Caco-2 (cell line): ENCODE measurements around the gene NEK9. TPM values are rescaled to one million over a fixed set of nuclear protein-coding genes. Genes with fewer than 3 reads are reported as not detected.

Experiments used
- BruUV-seq: library from RNA; stranded (reverse); fragments of 400-500 nt; replicated peaks from 2 replicates; lab custom pipeline; 2021; lab: Mats Ljungman, UMichigan
- CTCF ChIA-PET: fragments of 300-600 bp; sonication (Branson Sonifier 250); formaldehyde crosslinking; loops from one replicate; lab custom pipeline; 2022; ENCODE audit warnings: antibody characterized with exemption; lab: Charles Lee
- POLR2A ChIA-PET: fragments of 300-600 bp; sonication (Branson Sonifier 250); formaldehyde crosslinking; loops from one replicate; lab custom pipeline; 2022; ENCODE audit warnings: antibody characterized with exemption; lab: Charles Lee
- DNase-seq, 2 experiments: peaks; one replicate each; pipeline versions ENCODE4 v3.0.0 to v3.0.0-alpha.2; 2020 to 2022
- H3K27me3 ChIP-seq: replicated peaks from 2 replicates; pipeline ENCODE4 v1.6.0; 2011; ENCODE audit warnings: low read length; ENCODE audit not compliant: control insufficient read depth, insufficient read depth
- H3K36me3 ChIP-seq: 2 replicates; pipeline ENCODE4 v1.5.1; 2011; ENCODE audit warnings: low read length; ENCODE audit not compliant: control insufficient read depth, insufficient read depth
- H3K4me1 ChIP-seq: fragments of 250-450 bp; sonication (Bioruptor Pico); 2 replicates; pipeline ENCODE4 v1.5.1; 2020; ENCODE audit warnings: mild to moderate bottlenecking
- H3K4me3 ChIP-seq: 2 replicates; pipeline ENCODE4 v1.5.1; 2011; ENCODE audit warnings: low read depth, mild to moderate bottlenecking, control low read depth, low read length
- H3K9me3 ChIP-seq: fragments of 250-450 bp; sonication (Bioruptor Pico); 2 replicates; pipeline ENCODE4 v1.5.1; 2020; ENCODE audit warnings: mild to moderate bottlenecking, moderate library complexity
- H3K27ac Mint-ChIP-seq: one replicate; pipeline ENCODE4 v1.8.0; 2022; ENCODE audit warnings: mixed read lengths; ENCODE audit not compliant: unreplicated experiment
- H3K27me3 Mint-ChIP-seq: one replicate; pipeline ENCODE4 v1.8.0; 2022; ENCODE audit warnings: mixed read lengths; ENCODE audit not compliant: insufficient read depth, unreplicated experiment
- H3K36me3 Mint-ChIP-seq: one replicate; pipeline ENCODE4 v1.8.0; 2022; ENCODE audit warnings: mild to moderate bottlenecking, mixed read lengths; ENCODE audit not compliant: insufficient read depth, unreplicated experiment
- H3K4me1 Mint-ChIP-seq: one replicate; pipeline ENCODE4 v1.8.0; 2022; ENCODE audit warnings: low read depth, mixed read lengths; ENCODE audit not compliant: unreplicated experiment
- H3K4me3 Mint-ChIP-seq: one replicate; pipeline ENCODE4 v1.8.0; 2022; ENCODE audit warnings: mild to moderate bottlenecking, moderate library complexity, mixed read lengths; ENCODE audit not compliant: unreplicated experiment
- H3K9me3 Mint-ChIP-seq: one replicate; pipeline ENCODE4 v1.8.0; 2022; ENCODE audit warnings: mixed read lengths; ENCODE audit not compliant: unreplicated experiment
- intact Hi-C: fragments of 100-400 bp; cut with micrococcal nuclease; formaldehyde crosslinking; loops from one replicate; pipeline ENCODE4 v1.10.0; 2022; ENCODE audit not compliant: unreplicated experiment
- total RNA-seq: library from RNA; stranded (reverse); gene quantifications from 2 replicates; pipeline ENCODE4 v1.2.3, GENCODE V29; 2022
- TF ChIP-seq, protein P1 (sequence below), 2 experiments: fragments of 200-600 bp in 1 of 2; IDR thresholded peaks; 1 replicate in 1 of 2; 2 replicates in 1 of 2; pipeline versions ENCODE4 v1.5.1 to v1.8.0; 2011 to 2022; ENCODE audit warnings: antibody characterized with exemption in 1 of 2, control low read depth in 1 of 2, inconsistent platforms in 1 of 2, low read depth in 1 of 2, low read length in 1 of 2, mild to moderate bottlenecking in 1 of 2, moderate library complexity in 1 of 2; ENCODE audit not compliant: insufficient read depth in 1 of 2, severe bottlenecking in 1 of 2, unreplicated experiment in 1 of 2

NEK9 gene
- total RNA-seq, 1 experiment from 2014 or later: 69.2 TPM

DNA sequence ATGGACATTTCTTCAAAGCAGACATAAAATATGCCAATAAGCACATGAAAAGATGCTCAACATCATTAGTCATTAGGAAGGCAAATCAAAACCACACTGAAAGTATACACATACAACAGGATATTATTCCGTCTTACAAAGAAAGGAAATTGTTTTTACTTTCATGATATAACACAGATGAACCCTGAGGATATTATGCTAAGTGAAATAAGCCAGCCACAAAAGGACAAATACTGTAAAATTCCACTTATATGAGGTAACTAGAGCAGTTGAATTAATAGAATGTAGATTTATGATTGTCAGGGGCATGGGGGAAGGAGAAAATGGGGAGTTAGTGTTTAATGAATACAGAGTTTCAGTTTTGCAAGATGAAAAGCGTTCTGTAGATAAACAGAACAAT lies 67.2 kb downstream of the NEK9 start:
- Mint-ChIP-seq H3K9me3 (peaks cover 9% of the 10 kb centered on the region), H3K27ac (no peak overlapping the region), H3K27me3 (no peaks in the 10 kb centered on the region), H3K4me3 (no peak overlapping the region), H3K4me1 (no peaks in the 10 kb centered on the region), H3K36me3 (peaks cover 27% of the 10 kb centered on the region)
- Histone ChIP-seq H3K9me3 (no peaks in the 10 kb centered on the region), H3K36me3 (no peaks in the 10 kb centered on the region), H3K4me3 (no peak overlapping the region), H3K4me1 (no peaks in the 10 kb centered on the region), H3K27me3 (no peaks in the 10 kb centered on the region)
- no peak for DNase-seq
- intact Hi-C loops: no loop called here
- TF ChIP-seq, protein P1, sequence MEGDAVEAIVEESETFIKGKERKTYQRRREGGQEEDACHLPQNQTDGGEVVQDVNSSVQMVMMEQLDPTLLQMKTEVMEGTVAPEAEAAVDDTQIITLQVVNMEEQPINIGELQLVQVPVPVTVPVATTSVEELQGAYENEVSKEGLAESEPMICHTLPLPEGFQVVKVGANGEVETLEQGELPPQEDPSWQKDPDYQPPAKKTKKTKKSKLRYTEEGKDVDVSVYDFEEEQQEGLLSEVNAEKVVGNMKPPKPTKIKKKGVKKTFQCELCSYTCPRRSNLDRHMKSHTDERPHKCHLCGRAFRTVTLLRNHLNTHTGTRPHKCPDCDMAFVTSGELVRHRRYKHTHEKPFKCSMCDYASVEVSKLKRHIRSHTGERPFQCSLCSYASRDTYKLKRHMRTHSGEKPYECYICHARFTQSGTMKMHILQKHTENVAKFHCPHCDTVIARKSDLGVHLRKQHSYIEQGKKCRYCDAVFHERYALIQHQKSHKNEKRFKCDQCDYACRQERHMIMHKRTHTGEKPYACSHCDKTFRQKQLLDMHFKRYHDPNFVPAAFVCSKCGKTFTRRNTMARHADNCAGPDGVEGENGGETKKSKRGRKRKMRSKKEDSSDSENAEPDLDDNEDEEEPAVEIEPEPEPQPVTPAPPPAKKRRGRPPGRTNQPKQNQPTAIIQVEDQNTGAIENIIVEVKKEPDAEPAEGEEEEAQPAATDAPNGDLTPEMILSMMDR (IDR thresholded peaks at IDR 0.05; ENCODE audit: insufficient read depth in 1 of 2, low read depth in 1 of 2, low read length in 1 of 2, severe bottlenecking in 1 of 2, unreplicated experiment in 1 of 2): no peak
- no TSS peak for BruUV-seq
- ChIA-PET CTCF (no interaction called here), POLR2A (no interaction called here)

DNA sequence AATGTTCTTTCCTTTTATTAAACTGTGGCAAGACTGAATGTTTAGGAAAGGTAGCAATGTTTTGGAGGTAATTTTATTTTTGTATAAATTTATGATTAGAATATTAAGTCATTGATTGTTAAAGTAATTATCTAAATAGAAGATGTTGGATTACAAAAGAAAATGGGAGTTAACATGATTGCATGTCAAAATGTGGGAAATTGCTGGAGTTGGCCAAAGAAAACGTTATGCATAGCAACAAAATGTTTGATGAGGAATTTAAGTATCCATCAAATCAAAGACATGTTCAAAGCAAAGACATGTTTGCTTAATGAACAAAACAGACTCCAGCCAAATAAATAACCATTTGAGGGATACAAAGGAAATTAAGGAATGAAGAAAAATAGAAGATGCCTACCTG lies 72.4 kb downstream of the NEK9 start:
- TF ChIP-seq, protein P1 (IDR thresholded peaks at IDR 0.05; ENCODE audit: insufficient read depth in 1 of 2, low read depth in 1 of 2, low read length in 1 of 2, severe bottlenecking in 1 of 2, unreplicated experiment in 1 of 2): no peak
- no TSS peak for BruUV-seq
- Mint-ChIP-seq H3K27me3 (no peaks in the 10 kb centered on the region), H3K9me3 (peaks cover 2% of the 10 kb centered on the region), H3K4me3 (no peak overlapping the region), H3K36me3 (peaks cover 20% of the 10 kb centered on the region), H3K4me1 (peaks cover 5% of the 10 kb centered on the region), H3K27ac (no peak overlapping the region)
- ChIA-PET POLR2A (no interaction called here), CTCF (interaction anchor here (0.7 kb wide), 1 partner anchor 36 kb away, joined by 4 read pairs; no protein-coding TSS in a partner anchor)
- no peaks in the 10 kb centered on the region for H3K27me3 ChIP-seq
- no peak for DNase-seq
- no peaks in the 10 kb centered on the region for H3K36me3 ChIP-seq
- intact Hi-C loops: no loop called here
- H3K9me3 ChIP-seq: no peaks in the 10 kb centered on the region
- no peak overlapping the region for H3K4me3 ChIP-seq
- H3K4me1 ChIP-seq: no peaks in the 10 kb centered on the region

DNA sequence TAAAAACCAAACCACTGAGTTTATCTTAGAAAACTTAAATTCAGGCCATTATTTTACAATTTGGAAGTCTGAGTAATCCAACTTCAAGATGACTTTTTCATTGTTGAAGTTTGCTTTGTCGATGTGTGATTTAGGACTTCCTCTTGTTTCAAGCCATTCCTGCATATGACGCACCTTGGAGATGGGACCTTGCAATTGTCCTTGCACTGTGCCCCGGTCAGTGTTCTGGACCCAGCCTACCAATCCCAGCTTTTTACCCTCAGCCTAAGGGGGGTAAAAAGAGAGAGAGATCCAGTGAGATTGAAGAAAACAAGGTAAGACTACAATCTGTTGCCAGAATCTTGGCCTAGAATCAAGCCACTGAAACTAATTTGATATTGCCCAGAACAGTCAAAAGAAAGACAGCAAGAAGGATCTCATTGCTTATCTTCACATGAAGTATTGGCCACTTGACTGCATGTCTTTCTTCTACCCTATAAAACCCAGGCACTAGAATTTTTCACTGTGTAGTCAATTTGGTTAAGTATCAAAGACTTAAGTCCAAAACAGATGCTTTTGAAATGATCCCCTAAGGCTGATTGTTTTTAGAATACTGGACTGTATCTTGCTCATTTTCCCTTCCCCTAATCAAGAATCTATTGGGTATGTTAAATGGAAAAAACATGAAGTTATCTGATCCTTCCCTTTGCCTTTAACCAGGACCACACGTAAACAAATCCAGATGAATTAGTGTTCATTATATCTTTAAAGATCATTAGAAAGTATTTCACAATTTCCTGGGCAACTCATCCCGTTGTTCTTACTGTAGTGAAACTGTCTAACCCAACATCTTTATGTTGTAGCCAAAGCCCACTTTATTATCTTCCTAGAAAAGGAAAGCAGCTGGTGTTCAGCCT lies 73.2 kb downstream of the NEK9 start:
- Histone ChIP-seq H3K4me3 (no peak overlapping the region), H3K36me3 (no peaks in the 10 kb centered on the region), H3K9me3 (no peaks in the 10 kb centered on the region), H3K4me1 (no peaks in the 10 kb centered on the region), H3K27me3 (no peaks in the 10 kb centered on the region)
- Mint-ChIP-seq H3K4me1 (peaks cover 5% of the 10 kb centered on the region), H3K36me3 (peaks cover 25% of the 10 kb centered on the region), H3K4me3 (no peak overlapping the region), H3K27ac (no peak overlapping the region), H3K27me3 (no peaks in the 10 kb centered on the region), H3K9me3 (no peaks in the 10 kb centered on the region)
- BruUV-seq: no TSS peak
- intact Hi-C loops: no loop called here
- DNase-seq: no peak
- TF ChIP-seq, protein P1 (IDR thresholded peaks at IDR 0.05; ENCODE audit: insufficient read depth in 1 of 2, low read depth in 1 of 2, low read length in 1 of 2, severe bottlenecking in 1 of 2, unreplicated experiment in 1 of 2): no peak
- ChIA-PET CTCF (no interaction called here), POLR2A (no interaction called here)
